ENCODE data around the gene KY. TPM values are rescaled to one million over a fixed set of nuclear protein-coding genes. Genes with fewer than 3 reads are reported as not detected.
A peak's percentile ranks its signal among the peaks of the same experiment; 100 is the strongest.

The KY gene
- total RNA-seq, 2 donors from 2014 or later = 0.32 to 0.44 TPM

- intact Hi-C loops (cut with DNase I) = no loop called here
- Histone ChIP-seq H3K9me3 (no peaks in the 10 kb centered on the region), H3K4me3 (no peak overlapping the region), H3K4me1 (no peaks in the 10 kb centered on the region), H3K27me3 (peaks cover 12% of the 10 kb centered on the region), H3K36me3 (no peaks in the 10 kb centered on the region), H3K27ac (no peak overlapping the region), H3K9ac (ENCODE audit: low read depth in 2 of 2, low read length in 2 of 2) (no peak overlapping the region)
- no peak for DNase-seq
- TF ChIP-seq CTCF (IDR thresholded peaks at IDR 0.05) = no peak
Measured at GRCh38 chr3:134649106-134649705, 1.6 kb downstream of the KY start.

- Histone ChIP-seq H3K27ac (no peak overlapping the region), H3K4me3 (no peak overlapping the region), H3K27me3 (peaks cover 12% of the 10 kb centered on the region), H3K4me1 (no peaks in the 10 kb centered on the region), H3K9ac (ENCODE audit: low read depth in 2 of 2, low read length in 2 of 2) (no peak overlapping the region), H3K36me3 (no peaks in the 10 kb centered on the region), H3K9me3 (no peaks in the 10 kb centered on the region)
- intact Hi-C loops (cut with DNase I) = no loop called here
- no peak for DNase-seq
- TF ChIP-seq CTCF (IDR thresholded peaks at IDR 0.05) = no peak
Measured at GRCh38 chr3:134647902-134648760, 2.7 kb downstream of the KY start.

GRCh38 chr3:134646086-134646485 is 4.7 kb downstream of the KY start:
- H3K4me1 ChIP-seq = no peaks in the 10 kb centered on the region
- H3K27ac ChIP-seq = no peak overlapping the region
- DNase-seq = peak; percentile 7
- H3K27me3 ChIP-seq = peaks cover 10% of the 10 kb centered on the region
- H3K36me3 ChIP-seq = no peaks in the 10 kb centered on the region
- TF ChIP-seq CTCF (IDR thresholded peaks at IDR 0.05) = no peak
- H3K9me3 ChIP-seq = no peaks in the 10 kb centered on the region
- intact Hi-C loops (cut with DNase I) = no loop called here
- H3K4me3 ChIP-seq = no peak overlapping the region
- H3K9ac ChIP-seq (ENCODE audit: low read depth in 2 of 2, low read length in 2 of 2) = no peak overlapping the region

GRCh38 chr3:134645515-134645914 is 5.3 kb downstream of the KY start:
- H3K36me3 ChIP-seq = no peaks in the 10 kb centered on the region
- no peak for DNase-seq
- intact Hi-C loops (cut with DNase I) = no loop called here
- no peak overlapping the region for H3K27ac ChIP-seq
- H3K9me3 ChIP-seq = no peaks in the 10 kb centered on the region
- no peak for TF ChIP-seq CTCF (IDR thresholded peaks at IDR 0.05)
- no peaks in the 10 kb centered on the region for H3K4me1 ChIP-seq
- H3K4me3 ChIP-seq = no peak overlapping the region
- H3K9ac ChIP-seq (ENCODE audit: low read depth in 2 of 2, low read length in 2 of 2) = no peak overlapping the region
- peaks cover 5% of the 10 kb centered on the region for H3K27me3 ChIP-seq

GRCh38 chr3:134644731-134645514 is 5.9 kb downstream of the KY start:
- Histone ChIP-seq H3K9ac (ENCODE audit: low read depth in 2 of 2, low read length in 2 of 2) (no peak overlapping the region), H3K4me3 (no peak overlapping the region), H3K9me3 (no peaks in the 10 kb centered on the region), H3K27ac (no peak overlapping the region), H3K4me1 (no peaks in the 10 kb centered on the region), H3K36me3 (no peaks in the 10 kb centered on the region), H3K27me3 (no peaks in the 10 kb centered on the region)
- no peak for TF ChIP-seq CTCF (IDR thresholded peaks at IDR 0.05)
- intact Hi-C loops (cut with DNase I) = loop anchor here (5.0 kb wide), 1 partner anchor 43 kb away; no protein-coding TSS in a partner anchor
- DNase-seq = no peak
